H1 (cell line): ENCODE measurements around the gene UGT1A1. TPM values are rescaled to one million over a fixed set of nuclear protein-coding genes. Genes with fewer than 3 reads are reported as not detected.

Experiments used
- CTCF ChIA-PET: fragments of 300-600 bp; sonication (Branson Sonifier 250); formaldehyde crosslinking; loops from one replicate; lab custom pipeline; 2021; ENCODE audit not compliant: partially characterized antibody; lab: Charles Lee
- POLR2A ChIA-PET: fragments of 300-600 bp; sonication (Branson Sonifier 250); formaldehyde crosslinking; loops from one replicate; lab custom pipeline; 2021; ENCODE audit warnings: inconsistent platforms; ENCODE audit not compliant: partially characterized antibody; lab: Charles Lee
- DNase-seq, 2 experiments: peaks; one replicate each; pipeline versions ENCODE4 v3.0.0 to v3.0.0-alpha.2; 2010 to 2022; ENCODE audit warnings: low spot score in 2 of 2, low read depth in 1 of 2, mixed read lengths in 1 of 2
- FAIRE-seq: peaks from 2 replicates; lab custom pipeline; 2011; peaks lifted over from hg19 to GRCh38; lab: Jason Lieb, UNC
- H2AFZ ChIP-seq: 2 replicates; pipeline ENCODE4 v1.8.1; 2012; ENCODE audit warnings: low read length, inconsistent platforms
- H2AK5ac ChIP-seq: 2 replicates; pipeline ENCODE4 v1.6.1; 2013; ENCODE audit warnings: low read depth, low read length
- H2BK120ac ChIP-seq: replicated peaks from 2 replicates; pipeline ENCODE3; 2013; ENCODE audit warnings: low read depth, low read length, inconsistent platforms
- H2BK12ac ChIP-seq: 2 replicates; pipeline ENCODE4 v1.6.1; 2013; ENCODE audit warnings: low read depth, low read length
- H2BK15ac ChIP-seq: 2 replicates; pipeline ENCODE4 v1.6.1; 2013; ENCODE audit warnings: low read length
- H2BK20ac ChIP-seq: 2 replicates; pipeline ENCODE4 v1.6.1; 2013; ENCODE audit warnings: low read length
- H2BK5ac ChIP-seq: 2 replicates; pipeline ENCODE4 v1.6.1; 2013; ENCODE audit warnings: low read depth, low read length
- H3K14ac ChIP-seq: 2 replicates; pipeline ENCODE4 v1.6.1; 2013; ENCODE audit warnings: inconsistent platforms; ENCODE audit not compliant: insufficient read length
- H3K18ac ChIP-seq: 2 replicates; pipeline ENCODE4 v1.6.1; 2013; ENCODE audit warnings: low read length; ENCODE audit errors: extremely low read depth
- H3K23ac ChIP-seq: 2 replicates; pipeline ENCODE4 v1.6.1; 2013; ENCODE audit warnings: inconsistent platforms; ENCODE audit not compliant: insufficient read length
- H3K23me2 ChIP-seq: 2 replicates; pipeline ENCODE4 v1.6.1; 2013; ENCODE audit warnings: low read depth, low read length
- H3K27ac ChIP-seq: 2 replicates; pipeline ENCODE4 v1.6.1; 2011; ENCODE audit warnings: low read depth, low read length, inconsistent platforms
- H3K27me3 ChIP-seq, 4 experiments: replicated peaks in 1 of 4; 1 replicate in 1 of 4; 2 replicates in 3 of 4; pipeline versions ENCODE4 v1.6.1 to v1.8.1; 2011 to 2013; ENCODE audit warnings: low read length in 3 of 4, mild to moderate bottlenecking in 3 of 4, inconsistent platforms in 2 of 4, mixed read lengths in 2 of 4, moderate library complexity in 1 of 4; ENCODE audit not compliant: control insufficient read depth in 3 of 4, insufficient read depth in 3 of 4; ENCODE audit errors: extremely low read depth in 1 of 4
- H3K36me3 ChIP-seq, 4 experiments: 2 replicates each; pipeline versions ENCODE4 v1.6.1 to v1.8.1; 2011 to 2013; ENCODE audit warnings: mild to moderate bottlenecking in 4 of 4, low read length in 3 of 4, moderate library complexity in 2 of 4, control low read depth in 1 of 4, inconsistent platforms in 1 of 4; ENCODE audit not compliant: insufficient read depth in 4 of 4, control insufficient read depth in 2 of 4
- H3K4ac ChIP-seq: replicated peaks from 2 replicates; pipeline ENCODE3; 2013; ENCODE audit warnings: low read length, low read depth, mixed read lengths, inconsistent platforms; ENCODE audit not compliant: insufficient read length
- H3K4me1 ChIP-seq, 4 experiments: replicated peaks in 1 of 4; 1 replicate in 1 of 4; 2 replicates in 3 of 4; pipeline versions ENCODE4 v1.6.1 to v1.8.1; 2011 to 2013; ENCODE audit warnings: low read length in 3 of 4, inconsistent platforms in 2 of 4, mixed read lengths in 1 of 4; ENCODE audit not compliant: insufficient read depth in 4 of 4, control insufficient read depth in 3 of 4
- H3K4me2 ChIP-seq, 2 experiments: 2 replicates each; pipeline versions ENCODE4 v1.6.1 to v1.8.1; 2011 to 2013; ENCODE audit warnings: low read depth in 2 of 2, low read length in 2 of 2, control low read depth in 1 of 2, inconsistent platforms in 1 of 2, mild to moderate bottlenecking in 1 of 2; ENCODE audit not compliant: insufficient read depth in 1 of 2
- H3K4me3 ChIP-seq, 4 experiments: fragments of 200-600, 300-600 bp in 1 of 4; sonication (generic), shearing (Covaris generic), sonication (Bioruptor Twin) in 1 of 4; 2 replicates each; pipeline versions ENCODE4 v1.5.1 to v1.8.1; 2011 to 2016; ENCODE audit warnings: low read length in 4 of 4, low read depth in 3 of 4, control low read depth in 2 of 4, inconsistent platforms in 2 of 4, mild to moderate bottlenecking in 2 of 4, mixed read lengths in 1 of 4, moderate library complexity in 1 of 4; ENCODE audit not compliant: insufficient read depth in 2 of 4; ENCODE audit errors: extremely low read depth in 1 of 4
- H3K56ac ChIP-seq: replicated peaks from 2 replicates; pipeline ENCODE3; 2013; ENCODE audit warnings: low read depth, mild to moderate bottlenecking, mixed read lengths, low read length, inconsistent platforms; ENCODE audit not compliant: insufficient read length
- H3K79me1 ChIP-seq: 2 replicates; pipeline ENCODE4 v1.6.1; 2013; ENCODE audit warnings: low read depth, low read length, control low read depth
- H3K79me2 ChIP-seq, 2 experiments: 2 replicates each; pipeline versions ENCODE4 v1.6.1 to v1.8.1; 2012 to 2013; ENCODE audit warnings: low read length in 2 of 2, mild to moderate bottlenecking in 2 of 2, inconsistent platforms in 1 of 2; ENCODE audit not compliant: insufficient read depth in 2 of 2, control insufficient read depth in 1 of 2
- H3K9ac ChIP-seq, 4 experiments: replicated peaks in 1 of 4; 1 replicate in 1 of 4; 2 replicates in 3 of 4; pipeline versions ENCODE4 v1.6.1 to v1.8.1; 2011 to 2013; ENCODE audit warnings: low read depth in 3 of 4, low read length in 3 of 4, control low read depth in 2 of 4, mild to moderate bottlenecking in 2 of 4, moderate library complexity in 2 of 4, inconsistent platforms in 1 of 4; ENCODE audit errors: extremely low read depth in 1 of 4
- H3K9me3 ChIP-seq, 2 experiments: 2 replicates each; pipeline versions ENCODE4 v1.6.1 to v1.8.1; 2012 to 2013; ENCODE audit warnings: mild to moderate bottlenecking in 2 of 2, moderate library complexity in 2 of 2, control low read depth in 1 of 2, inconsistent platforms in 1 of 2, low read depth in 1 of 2, low read length in 1 of 2, mixed read lengths in 1 of 2; ENCODE audit not compliant: insufficient read depth in 2 of 2
- H4K20me1 ChIP-seq, 2 experiments: replicated peaks in 1 of 2; 2 replicates each; pipeline versions ENCODE3 to v1.8.1; 2011 to 2013; ENCODE audit warnings: inconsistent platforms in 2 of 2, low read length in 2 of 2, mild to moderate bottlenecking in 1 of 2; ENCODE audit not compliant: insufficient read depth in 2 of 2, control insufficient read depth in 1 of 2
- H4K5ac ChIP-seq: 2 replicates; pipeline ENCODE4 v1.6.1; 2013; ENCODE audit warnings: low read length, low read depth, mixed read lengths, inconsistent platforms; ENCODE audit not compliant: insufficient read length
- H4K8ac ChIP-seq: 2 replicates; pipeline ENCODE4 v1.8.0; 2013; ENCODE audit warnings: mild to moderate bottlenecking, moderate library complexity, low read length, inconsistent platforms; ENCODE audit not compliant: insufficient read depth; ENCODE audit errors: extremely low read depth
- H4K91ac ChIP-seq: replicated peaks from 2 replicates; pipeline ENCODE3; 2013; ENCODE audit warnings: low read length, mixed read lengths, inconsistent platforms; ENCODE audit not compliant: insufficient read length
- NRF1 ChIP-seq: IDR thresholded peaks from 2 replicates; pipeline ENCODE4 v1.6.1; 2011; ENCODE audit warnings: mild to moderate bottlenecking, low read depth, low read length, improper control_type of control experiment
- USF2 ChIP-seq: IDR thresholded peaks from 2 replicates; pipeline ENCODE4 v1.6.1; 2011; ENCODE audit warnings: low read length, improper control_type of control experiment
- WGBS, 2 experiments: shearing (Covaris generic) in 1 of 2; methylation state at CpG; one replicate each; pipeline versions ENCODE4 v1.1.6 to v1.1.7; 2013 to 2015; ENCODE audit warnings: low lambda C conversion rate in 2 of 2, mixed read lengths in 2 of 2, inconsistent platforms in 1 of 2, low coverage in 1 of 2, missing lambda C conversion rate in 1 of 2; ENCODE audit not compliant: insufficient replicate concordance in 2 of 2, insufficient coverage in 1 of 2, insufficient read length in 1 of 2; ENCODE audit errors: extremely low coverage in 1 of 2, missing lambda C conversion rate in 1 of 2; 5-methylcytosine and 5-hydroxymethylcytosine counted together
- polyA plus RNA-seq, 7 experiments: library from polyadenylated mRNA; depleted of rRNA in 3 of 7; stranded (reverse) in 5 of 7; unstranded in 2 of 7; fragments of >200 nt in 5 of 7; fragments of 200-250 nt in 2 of 7; gene quantifications; 1 replicate in 5 of 7; 2 replicates in 1 of 7; 4 replicates in 1 of 7; pipeline versions ENCODE4 v1.2.1 to v1.2.3, GENCODE V29; 2011 to 2013; ENCODE audit warnings: missing spikeins in 2 of 7, mixed read lengths in 2 of 7
- total RNA-seq: library from RNA; stranded (reverse); fragmentation: NEBNext Ultra II Directional; extraction: Animal tissue kit (Norgen Biotek cat#: 25700); gene quantifications from 2 replicates; pipeline ENCODE4 v1.2.1, GENCODE V29; 2021

Gene UGT1A1
- total and polyA plus RNA-seq, 2 of the 8 experiments (the other 6 are each of a cell fraction or from before 2014, with no cell fraction given) = not detected

- Histone ChIP-seq H3K4me3 (no peak overlapping the region), H4K20me1 (no peaks in the 10 kb centered on the region), H3K4me2 (no peak overlapping the region), H4K91ac (no peak overlapping the region), H3K23ac (no peak overlapping the region), H3K18ac (no peak overlapping the region), H4K5ac (no peak overlapping the region), H4K8ac (no peak overlapping the region), H3K4ac (no peak overlapping the region), H3K9me3 (no peaks in the 10 kb centered on the region), H2BK5ac (no peak overlapping the region), H3K9ac (no peak overlapping the region), H3K27ac (no peak overlapping the region), H2AFZ (no peak overlapping the region), H3K23me2 (no peaks in the 10 kb centered on the region), H3K56ac (no peak overlapping the region), H3K14ac (no peak overlapping the region), H2BK20ac (no peak overlapping the region), H3K79me1 (no peaks in the 10 kb centered on the region), H3K36me3 (no peaks in the 10 kb centered on the region), H3K79me2 (no peaks in the 10 kb centered on the region), H2AK5ac (no peak overlapping the region), H2BK120ac (no peak overlapping the region), H3K27me3 (no peaks in the 10 kb centered on the region), H2BK12ac (no peak overlapping the region), H2BK15ac (no peak overlapping the region), H3K4me1 (no peaks in the 10 kb centered on the region)
- TF ChIP-seq NRF1 = no peak
- no peak for TF ChIP-seq USF2
- DNase-seq (no peak), FAIRE-seq (no peak)
- ChIA-PET POLR2A (no interaction called here), CTCF (no interaction called here)
- WGBS, 2 experiments = 91% methylated on average over 6 of the region's 6 CpGs; no CpG with 5 or more reads in 1 of the 2 experiments
Observed at GRCh38 chr2:233810385-233810784, 50.3 kb downstream of the UGT1A1 start.
